HG03060 (cell line): Measurements from ENCODE around the gene SMPD3.

Experiments
- ATAC-seq: cut with Tn5 transposase; IDR thresholded peaks from one replicate; pipeline ENCODE4 v1.9.1; 2021; ENCODE audit warnings: low read depth, moderate number of reproducible peaks; ENCODE audit not compliant: unreplicated experiment

SMPD3 gene

GRCh38 chr16:68344252-68344651 lies 104.1 kb downstream of the SMPD3 start:
- no peak for ATAC-seq

DNA sequence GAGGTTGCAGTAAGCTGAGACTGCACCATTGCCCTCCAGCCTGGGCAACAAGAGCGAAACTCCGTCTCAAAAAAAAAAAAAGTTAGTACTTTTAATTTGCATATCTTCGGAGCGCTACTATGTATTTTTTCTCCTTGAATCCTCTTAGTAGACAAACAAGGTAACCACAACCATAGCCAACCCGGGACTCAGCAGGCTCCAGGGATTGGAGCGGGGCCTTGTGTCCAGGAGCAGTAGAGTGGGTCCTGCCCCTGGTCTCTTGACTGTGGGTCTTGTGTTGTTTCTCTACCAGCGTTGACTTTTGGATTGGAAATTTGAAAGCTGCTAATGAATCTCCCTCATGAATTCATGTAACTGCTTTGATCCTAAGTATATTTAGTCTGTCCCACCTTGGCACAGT lies 105.2 kb downstream of the SMPD3 start:
- no peak for ATAC-seq

GRCh38 chr16:68342620-68343019 lies 105.7 kb downstream of the SMPD3 start:
- ATAC-seq: no peak

GRCh38 chr16:68339214-68339613 lies 109.1 kb downstream of the SMPD3 start:
- ATAC-seq: no peak

DNA sequence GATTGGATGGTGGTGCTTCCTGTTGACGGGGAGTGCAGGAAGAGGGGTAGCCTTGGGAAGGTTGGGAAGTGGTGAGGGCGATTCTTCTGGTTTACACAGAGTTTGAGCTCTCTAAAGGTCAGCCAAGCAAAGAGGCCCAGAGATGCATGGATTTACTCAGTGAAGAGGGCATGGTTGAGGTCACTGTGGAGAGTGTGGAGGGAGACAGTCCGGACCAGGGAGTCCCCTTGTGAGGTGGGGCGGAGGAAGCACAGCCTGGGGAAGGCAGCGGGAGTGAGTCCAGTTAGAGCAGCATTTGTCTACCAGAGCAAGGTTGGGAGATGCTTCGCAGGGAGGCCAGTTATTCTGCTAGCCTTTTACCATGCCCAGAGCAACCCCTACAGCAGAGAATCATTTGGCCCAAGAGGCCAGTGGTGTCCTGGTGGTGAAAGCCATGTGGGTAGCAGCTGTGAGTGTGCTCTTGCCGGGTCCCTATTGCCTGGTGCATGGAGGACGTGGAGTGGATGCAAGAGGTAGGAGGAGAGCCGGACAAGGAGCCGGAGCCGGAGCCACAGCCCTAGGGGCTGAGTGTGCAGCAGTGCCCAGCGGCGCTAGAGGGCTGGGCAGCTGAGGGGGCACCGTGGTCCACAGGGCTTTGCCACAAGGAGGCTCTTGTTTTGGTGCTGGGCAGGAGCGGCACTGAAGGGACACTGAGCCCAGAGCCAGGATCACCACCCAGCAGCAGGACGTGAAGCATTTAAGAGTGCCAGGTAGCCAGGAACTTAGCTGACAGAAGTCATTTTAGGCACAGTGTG lies 109.8 kb downstream of the SMPD3 start:
- ATAC-seq: no peak

DNA sequence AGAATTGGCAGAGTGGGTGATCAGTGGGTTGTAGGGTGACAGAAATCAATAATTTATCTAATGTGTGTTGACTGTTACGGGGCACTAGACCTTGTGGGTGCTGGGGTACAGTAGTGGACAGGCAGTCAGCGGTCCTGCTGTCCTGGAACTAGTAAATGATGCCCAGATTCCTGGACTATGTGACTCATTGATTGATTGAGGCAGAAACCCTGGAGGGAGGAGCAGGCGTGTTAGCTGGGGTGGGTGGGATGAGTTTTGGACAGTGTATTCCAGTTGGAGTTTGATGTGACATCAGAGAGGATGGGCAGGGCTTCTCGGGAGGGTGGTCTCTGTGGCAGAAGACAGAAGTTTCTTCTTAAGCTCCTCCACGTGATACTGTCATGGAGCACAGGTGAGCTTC lies 113.1 kb downstream of the SMPD3 start:
- no peak for ATAC-seq

DNA sequence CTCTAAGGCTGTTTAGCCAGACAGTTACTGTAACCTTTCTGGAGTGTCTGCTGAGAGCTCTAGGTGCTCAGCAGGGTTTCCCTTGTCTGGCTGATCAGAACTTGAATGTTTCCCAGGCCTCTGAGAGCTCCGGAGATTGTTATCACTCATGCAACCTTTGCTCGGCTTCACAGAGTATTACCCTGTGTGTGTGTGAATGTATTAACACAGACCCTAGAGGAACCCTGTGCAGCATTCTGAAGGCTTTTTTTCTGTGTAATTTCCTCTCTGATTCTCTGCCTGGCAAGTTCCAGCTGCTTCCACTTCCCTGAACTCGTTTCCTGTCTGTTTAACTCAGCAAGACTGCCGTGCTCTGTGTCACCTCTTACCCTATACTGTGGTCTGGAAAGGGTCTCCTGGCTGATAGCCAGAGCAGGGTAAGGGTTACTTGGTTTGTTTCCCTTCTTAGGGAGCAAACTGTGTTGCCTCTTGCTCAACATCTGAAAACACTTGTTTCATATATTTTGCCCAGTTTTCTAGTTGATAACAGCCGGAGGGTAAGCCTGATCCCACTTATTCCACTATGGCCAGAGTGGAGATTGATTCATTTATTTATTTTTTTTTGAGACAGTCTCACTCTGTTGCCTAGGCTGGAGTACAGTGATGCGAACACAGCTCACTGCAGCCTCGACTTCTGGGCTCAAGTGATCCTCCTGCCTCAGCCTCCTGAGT lies 115.7 kb downstream of the SMPD3 start:
- ATAC-seq: no peak

DNA sequence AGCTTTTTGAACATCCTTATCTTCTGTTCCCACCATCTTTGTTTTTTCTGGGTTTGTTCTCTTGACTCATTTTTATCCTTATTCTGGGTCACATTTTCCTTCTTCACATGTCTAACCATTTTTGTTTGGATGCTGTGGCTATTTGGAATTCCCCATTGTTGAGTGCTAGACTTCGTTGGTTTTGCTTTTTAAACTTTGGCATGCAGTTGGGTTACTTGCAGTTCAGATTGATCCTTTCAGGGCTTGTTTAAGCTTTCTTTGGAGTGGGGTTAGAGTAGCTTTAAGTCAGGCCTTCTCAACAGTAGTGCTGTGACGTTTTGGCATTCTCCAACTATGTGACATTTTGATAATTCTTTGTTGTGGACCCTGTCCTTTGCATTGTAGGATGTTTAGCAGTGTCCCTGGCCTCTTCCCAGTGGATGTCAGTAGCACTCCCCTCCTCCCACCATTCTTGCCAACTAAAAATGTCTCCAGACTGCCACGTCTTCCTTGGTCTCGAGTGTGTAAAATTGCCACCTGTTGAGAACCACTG lies 116.4 kb downstream of the SMPD3 start:
- no peak for ATAC-seq

DNA sequence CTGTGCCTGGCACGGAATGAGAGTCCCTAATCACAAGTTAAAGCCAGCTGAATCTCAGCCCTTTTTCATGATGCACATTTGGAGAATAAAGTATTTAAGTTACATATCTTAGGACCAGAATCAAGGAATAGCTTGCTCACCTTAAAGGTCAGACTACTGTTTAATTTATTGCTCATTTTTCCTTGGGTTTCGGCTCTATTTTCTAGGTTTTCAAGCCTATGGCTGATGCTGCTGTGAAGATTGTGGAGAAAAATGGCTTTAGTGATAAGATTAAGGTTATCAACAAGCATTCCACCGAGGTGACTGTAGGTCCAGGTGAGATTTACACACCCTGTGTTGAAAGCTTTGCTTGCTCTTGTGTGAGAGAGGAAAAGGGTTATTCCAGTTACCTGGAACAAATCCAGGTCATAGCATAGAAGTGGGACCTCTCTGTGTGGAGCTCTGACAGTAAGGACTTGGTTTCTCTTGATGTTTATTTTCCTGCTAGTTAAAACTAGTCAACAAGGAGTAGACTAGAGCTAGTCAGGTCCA lies 119.4 kb downstream of the SMPD3 start:
- ATAC-seq: no peak

- no peak for ATAC-seq
Observed at GRCh38 chr16:68328151-68328859, 120.0 kb downstream of the SMPD3 start.

GRCh38 chr16:68324780-68325357 lies 123.4 kb downstream of the SMPD3 start:
- ATAC-seq: no peak

GRCh38 chr16:68324336-68324735 lies 124.0 kb downstream of the SMPD3 start:
- no peak for ATAC-seq

DNA sequence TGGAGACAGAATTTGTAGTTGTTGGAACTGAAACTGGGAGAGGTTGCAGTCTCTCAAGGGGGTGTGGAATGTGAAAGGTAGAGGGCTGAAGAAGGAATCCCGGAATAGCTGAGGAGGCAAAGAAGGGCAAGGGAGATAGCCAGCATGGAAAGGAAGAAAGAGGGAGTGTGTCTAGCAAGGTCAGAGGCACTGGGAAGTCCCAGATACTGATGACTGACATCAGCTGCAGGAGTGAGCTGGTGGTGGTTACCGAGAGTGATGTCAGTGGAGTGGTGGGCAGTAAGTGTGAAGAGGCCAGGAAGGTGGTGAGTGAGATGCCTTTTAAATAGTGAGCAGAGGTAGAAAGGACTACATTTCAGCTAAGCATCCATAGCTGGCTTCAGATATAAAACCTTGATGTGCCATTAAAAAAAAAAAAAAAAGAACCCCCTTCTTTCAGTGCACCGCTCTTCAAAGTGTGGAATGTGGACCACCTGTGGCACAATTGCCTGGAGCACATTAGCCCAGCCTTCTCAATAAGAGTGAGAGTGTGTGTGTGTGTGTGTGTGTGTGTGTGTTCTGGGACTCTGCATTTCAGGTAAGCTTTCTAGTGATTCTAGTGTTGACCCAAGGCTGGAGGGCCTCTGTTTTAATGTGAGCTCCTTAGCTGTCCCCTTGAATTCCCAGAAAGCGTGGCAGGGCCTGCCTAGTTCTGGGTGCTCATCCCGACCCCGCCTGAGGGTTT lies 129.0 kb downstream of the SMPD3 start:
- no peak for ATAC-seq

GRCh38 chr16:68313116-68313515 lies 135.2 kb downstream of the SMPD3 start:
- no peak for ATAC-seq

DNA sequence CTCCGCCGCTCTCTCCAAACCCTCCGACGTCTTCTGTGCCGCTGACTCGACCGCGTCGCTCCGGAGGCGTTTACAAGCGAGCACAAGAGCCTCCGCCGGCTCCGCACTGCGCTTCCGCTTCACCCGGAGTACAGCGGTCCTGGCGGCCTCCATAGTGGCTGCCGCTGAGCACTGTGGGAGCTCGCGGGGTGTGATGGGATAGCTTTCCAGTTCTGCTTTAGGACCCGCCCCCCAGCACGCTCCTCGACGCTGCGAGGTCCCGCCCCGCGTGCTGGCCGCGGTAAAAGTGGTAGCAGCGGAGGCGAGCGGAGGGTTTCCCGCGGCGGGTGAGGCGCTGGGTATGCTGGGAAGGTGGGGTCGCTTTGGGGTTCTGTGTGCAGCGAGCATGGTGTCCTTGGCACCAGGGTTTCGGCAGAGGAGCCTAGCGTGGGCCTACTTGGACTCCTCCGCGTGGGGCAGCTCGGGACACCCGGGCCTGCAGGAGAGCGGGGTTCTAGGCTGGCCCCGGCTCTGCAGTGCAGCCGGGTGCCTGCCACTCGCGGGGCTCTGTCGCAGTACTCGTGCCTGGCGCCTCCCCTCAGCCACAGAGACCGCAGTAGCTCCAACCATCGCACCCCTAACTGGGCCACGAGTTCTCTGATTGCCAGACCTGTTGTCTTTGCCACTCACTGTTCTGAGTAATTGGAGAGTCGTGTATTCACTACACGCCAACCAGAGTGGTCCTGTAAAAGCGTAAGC lies 137.4 kb downstream of the SMPD3 start, which contains the start of the genes PRMT7 and SLC7A6OS:
Gene PRMT7, plus strand, starts transcription at position 246 of the 738 bp plus-strand sequence. CDS start 4,961 bp downstream, outside the sequence.
Gene SLC7A6OS, minus strand, starts transcription at position 173 of the 738 bp plus-strand sequence. Its CDS starts 20 bp downstream, at position 153.
- peak; percentile 73 for ATAC-seq

DNA sequence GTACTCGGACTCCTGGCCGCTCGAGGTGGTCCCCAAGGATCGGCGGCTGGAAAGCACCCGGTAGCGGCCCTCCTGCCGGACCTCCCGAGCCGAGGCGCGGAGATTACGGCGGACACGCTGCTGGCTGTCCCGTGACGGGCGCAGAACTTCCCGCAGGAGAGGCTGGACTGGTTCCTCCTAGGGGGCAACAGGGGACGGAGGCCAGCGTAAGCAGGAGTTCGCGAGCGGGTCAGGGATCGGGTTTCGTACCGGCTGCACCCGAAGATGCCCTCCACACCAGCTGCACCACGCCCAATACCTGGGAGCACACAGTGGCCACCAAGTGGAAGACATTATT lies 137.9 kb downstream of the SMPD3 start:
- peak; percentile 14 for ATAC-seq

DNA sequence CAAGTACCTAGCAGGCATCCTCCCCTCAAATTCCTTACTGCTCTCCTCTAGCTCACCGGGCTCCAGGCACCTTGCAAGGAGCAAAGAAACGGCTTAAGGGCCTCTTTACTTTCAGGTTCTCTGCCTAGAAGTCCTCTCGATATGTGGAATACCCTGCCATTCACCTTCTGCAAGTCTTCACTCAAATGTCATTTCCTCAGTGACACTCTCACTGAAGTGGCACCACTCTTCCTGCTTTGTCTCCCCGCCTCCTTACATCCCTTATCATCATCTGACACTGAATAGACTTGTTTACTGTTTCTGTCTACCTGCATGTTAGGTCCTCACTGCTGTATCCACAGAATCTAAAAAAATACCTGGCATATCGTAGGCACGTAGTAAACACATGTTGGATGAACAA lies 138.5 kb downstream of the SMPD3 start:
- ATAC-seq: no peak
